Stimulated activated CD4-positive, alpha-beta T cell treated with anti-CD3 and anti-CD28 coated beads, Interleukin-1b, Interleukin-23, amount 100 ng/mL, for 24 hours (primary cell): ENCODE data around the gene RITA1.
"Not testable (repeated sequence)": the region's sequence is repeated elsewhere in the genome, so short reads cannot be mapped to it uniquely, and the experiment has no call there.

Experiments
- DNase-seq, 4 experiments: peaks; one replicate each; pipeline ENCODE4 v3.0.0-alpha.2; 2020; ENCODE audit warnings: low read depth in 4 of 4, low spot score in 1 of 4

RITA1 gene, protein sequence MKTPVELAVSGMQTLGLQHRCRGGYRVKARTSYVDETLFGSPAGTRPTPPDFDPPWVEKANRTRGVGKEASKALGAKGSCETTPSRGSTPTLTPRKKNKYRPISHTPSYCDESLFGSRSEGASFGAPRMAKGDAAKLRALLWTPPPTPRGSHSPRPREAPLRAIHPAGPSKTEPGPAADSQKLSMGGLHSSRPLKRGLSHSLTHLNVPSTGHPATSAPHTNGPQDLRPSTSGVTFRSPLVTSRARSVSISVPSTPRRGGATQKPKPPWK

GRCh38 chr12:113185180-113186032, at the start of gene RITA1, which contains the start of gene DDX54:
Gene RITA1, plus strand, starts transcription at chr12:113185721. Its CDS starts 1,026 bp downstream, at chr12:113186747.
Gene DDX54, minus strand, starts transcription at chr12:113185478. Its CDS starts 27 bp downstream, at chr12:113185451.
- peak; percentile 67 to 74 (median 72) for DNase-seq

- DNase-seq = peak in 1 of 4 experiments; percentile 56
Measured at GRCh38 chr12:113136128-113136989, 49.2 kb upstream of the RITA1 start.

- DNase-seq = no peak
Measured at GRCh38 chr12:113136990-113137511, 48.5 kb upstream of the RITA1 start.

DNA sequence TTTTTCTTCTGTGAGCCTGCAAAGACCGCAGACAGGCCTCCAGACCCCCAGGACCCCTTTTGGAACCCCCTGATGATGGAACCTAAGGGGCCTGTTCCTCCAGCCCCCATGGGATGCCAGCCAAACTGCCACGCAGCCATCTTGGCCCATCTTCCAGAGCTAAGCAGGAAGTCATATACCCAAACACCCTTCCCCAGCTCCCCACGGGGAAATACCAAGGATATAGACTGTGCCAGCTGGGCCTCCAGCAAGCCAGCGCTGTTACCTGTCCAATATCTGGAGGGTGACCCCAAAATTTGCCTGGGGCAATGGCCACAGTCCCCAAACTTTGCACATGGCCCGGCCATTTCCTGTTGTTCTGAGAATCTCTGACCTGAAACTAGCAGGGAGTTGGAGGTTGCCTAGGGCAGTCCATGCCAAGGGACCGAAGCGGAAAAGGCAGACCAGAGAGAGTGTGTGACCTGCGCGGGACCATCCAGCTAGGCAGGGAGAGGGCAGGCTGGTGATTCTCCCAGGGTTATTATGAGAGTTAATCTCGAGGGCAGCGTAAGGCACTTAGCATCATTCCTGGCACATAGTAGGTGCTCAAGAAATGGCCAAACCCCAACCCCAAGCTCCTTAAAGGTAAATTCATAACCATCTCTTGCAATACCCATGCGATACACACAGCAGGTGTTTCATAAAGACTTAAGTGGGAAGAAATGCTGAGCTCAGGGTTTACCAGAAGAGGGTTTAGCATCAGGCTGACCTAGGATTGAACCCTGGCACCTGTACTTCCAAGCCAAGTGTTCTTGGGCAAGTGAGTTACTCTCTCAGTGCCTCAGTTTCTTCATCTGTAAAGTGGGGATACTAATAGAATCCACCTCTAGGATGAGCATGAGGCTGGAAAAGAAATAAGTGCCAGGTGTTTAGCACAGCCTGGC, 47.4 kb upstream of the RITA1 start:
- no peak for DNase-seq

DNA sequence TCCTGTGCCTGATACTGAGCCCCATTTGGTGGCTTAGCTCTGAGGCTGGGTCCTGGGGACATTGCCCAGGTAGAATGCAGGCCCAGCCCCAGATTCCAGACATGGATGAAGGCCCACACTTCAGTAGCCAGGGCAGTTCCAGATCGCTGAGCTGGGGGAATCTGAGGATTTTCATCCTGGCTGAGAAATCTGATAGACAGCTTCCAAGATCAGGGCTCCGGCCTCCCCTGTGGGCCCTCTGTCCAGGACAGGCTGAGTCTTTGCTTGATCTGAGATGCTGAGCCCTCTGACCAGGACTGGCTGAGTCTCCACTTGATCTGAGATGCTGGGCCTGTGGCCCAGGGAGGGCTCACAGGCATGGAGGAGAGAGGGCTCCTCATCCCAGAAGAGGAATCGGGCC, 46.7 kb upstream of the RITA1 start:
- DNase-seq = no peak

GRCh38 chr12:113140706-113141105, 44.8 kb upstream of the RITA1 start:
- DNase-seq = no peak

- DNase-seq = not testable (repeated sequence)
Measured at GRCh38 chr12:113141716-113142115, 43.8 kb upstream of the RITA1 start.

GRCh38 chr12:113142173-113142885, 43.2 kb upstream of the RITA1 start:
- DNase-seq = no peak

DNA sequence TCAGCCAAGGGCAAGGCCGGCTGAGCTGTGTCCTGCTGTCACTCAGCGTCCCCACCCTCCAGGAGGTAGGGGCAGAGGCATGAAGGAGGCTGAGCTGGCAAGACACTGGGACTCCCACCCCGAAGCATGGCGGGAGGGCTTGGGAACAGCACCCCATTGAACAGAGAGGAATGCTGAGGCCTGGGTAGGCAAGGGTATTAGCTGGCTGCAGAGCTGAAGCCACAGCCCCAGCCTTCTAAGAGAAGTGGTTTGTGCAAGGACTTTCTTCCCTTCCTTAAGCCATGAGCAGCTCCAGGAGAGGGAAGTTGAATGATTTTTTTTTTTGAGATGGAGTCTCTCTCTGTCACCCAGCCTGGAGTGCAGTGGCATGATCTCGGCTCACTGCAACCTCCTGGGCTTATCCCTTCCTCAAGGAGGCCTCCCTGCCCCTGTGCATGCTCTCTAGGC, 42.6 kb upstream of the RITA1 start:
- no peak for DNase-seq

DNA sequence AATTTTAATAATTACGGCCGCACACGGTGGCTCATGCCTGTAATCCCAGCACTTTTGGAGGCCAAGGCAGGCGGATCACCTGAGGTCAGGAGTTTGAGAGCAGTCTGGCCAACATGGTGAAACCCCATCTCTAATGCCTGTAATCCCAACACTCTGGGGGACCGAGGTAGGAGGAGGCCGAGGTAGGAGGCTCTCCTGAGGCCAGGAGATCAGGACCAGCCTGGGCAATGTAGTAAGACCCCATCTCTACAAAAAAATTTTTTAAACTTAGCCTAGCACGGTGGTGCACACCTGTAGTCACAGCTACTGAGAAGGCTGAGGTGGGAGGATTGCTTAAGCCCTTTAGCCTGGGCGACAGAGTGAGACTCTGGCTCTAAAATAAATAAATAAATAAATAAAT, 41.6 kb upstream of the RITA1 start:
- no peak for DNase-seq

- no peak for DNase-seq
Measured at GRCh38 chr12:113144806-113145205, 40.7 kb upstream of the RITA1 start.

DNA sequence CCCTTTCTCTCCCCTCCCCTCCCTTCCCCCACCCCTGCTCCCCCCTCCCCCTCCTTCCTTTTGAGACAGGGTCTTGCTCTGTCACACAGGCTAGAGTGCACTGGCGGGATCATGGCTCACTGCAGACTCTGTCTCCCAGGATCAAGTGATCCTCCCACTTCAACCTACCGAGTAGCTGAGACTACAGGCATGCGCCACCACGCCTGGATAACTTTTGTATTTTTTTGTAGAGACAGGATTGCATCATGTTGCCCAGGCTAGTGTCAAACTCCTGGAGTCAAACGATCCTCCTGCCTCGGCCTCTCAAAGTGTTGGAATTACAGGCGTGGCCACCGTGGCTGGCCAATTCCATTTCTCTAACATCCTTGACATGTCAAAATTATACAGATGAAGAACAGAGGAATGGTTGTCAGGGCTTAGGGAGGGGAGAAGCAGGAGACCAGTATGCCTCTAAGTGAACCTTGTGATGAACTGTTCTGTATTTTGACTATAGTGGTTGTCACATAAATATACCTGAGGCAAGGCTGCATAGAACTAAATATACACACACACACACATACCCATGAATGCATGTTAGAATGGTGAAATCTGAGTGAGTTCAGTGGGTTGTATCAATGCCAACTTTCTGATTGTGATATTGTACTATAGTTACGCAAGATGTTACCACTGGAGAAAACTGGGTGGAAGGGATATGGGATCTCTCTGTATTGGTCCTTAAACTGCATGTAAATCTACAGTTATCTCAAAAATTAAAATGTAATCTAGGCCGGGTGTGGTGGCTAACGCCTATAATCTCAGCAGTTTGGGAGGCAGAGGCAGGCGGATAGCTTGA, 39.6 kb upstream of the RITA1 start:
- no peak for DNase-seq

DNA sequence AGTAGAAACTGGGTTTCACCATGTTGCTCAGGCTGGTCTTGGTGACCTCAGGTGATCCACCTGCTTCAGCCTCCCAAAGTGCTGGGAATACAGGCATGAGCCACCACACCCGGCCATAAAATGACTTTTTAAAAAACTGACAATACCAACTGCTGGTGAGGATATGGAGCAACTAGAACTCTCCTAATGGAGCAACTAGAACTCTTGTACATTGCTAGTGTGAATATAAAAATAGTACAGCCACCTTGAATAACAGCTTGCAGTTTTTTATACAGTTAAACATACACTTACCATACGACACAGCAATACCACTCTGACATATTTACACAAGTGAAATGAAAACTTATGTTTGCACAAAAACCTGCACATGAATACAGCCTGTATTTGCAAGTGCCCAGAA, 38.5 kb upstream of the RITA1 start:
- DNase-seq = no peak

DNA sequence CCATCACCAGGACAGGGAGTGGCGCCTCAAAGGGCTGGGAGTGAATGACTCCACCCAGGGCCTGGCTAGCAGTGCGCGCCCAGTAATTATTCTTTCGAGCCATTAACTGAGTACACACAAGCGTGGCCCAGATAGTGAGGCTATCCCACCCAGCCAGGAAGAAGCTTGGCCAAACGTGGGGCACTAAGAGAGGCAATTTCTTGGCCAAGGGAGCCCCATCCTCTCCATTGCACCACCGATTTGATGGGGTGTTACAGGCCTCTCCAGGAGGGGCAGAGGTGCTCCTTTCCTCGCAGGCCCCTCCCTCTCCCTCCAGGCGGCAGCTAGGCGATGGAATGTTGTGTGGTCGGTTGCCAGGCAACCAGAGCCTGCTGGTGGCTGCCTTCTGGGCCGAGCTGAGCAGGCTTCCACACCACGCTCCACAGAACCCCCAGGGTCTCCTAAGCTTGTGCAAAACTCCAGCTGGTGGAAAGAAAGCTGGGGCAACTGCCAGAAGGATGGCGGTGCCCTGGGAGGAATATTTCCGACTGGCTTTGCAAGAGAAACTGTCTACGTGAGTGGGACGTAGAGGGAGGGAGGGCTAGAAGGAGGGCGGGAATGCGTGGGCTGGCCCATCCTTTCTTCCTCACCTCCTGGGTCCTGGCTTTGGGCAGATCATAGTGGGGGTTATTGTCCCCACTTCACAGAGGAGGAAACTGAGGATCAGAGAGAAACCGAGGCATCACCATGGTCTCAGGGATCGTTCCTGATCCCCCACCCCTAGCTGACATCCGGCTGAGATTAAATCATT, 36.0 kb upstream of the RITA1 start, which contains the start of gene CFAP73:
CFAP73 (plus strand) TSS at position 364 of the 790 bp plus-strand sequence; CDS start at position 498, 134 bp downstream.
- no peak for DNase-seq

DNA sequence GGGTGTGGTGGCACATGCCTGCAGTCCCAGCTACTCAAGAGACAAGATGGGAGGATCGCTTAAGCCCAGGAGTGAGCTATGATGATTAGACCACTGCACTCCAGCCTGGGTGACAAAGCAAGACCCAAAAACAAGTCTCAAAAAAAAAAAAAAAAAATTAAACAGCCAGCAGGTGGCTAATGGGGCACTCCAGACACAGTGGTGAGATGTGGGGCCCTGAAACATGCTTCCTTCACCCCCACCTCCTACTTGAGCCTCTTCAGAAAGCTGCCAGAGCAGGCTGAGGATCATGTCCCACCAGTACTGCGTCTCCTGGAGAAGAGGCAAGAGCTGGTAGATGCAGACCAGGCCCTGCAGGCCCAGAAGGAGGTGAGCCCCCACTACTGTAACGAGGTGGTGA, 33.9 kb upstream of the RITA1 start:
- DNase-seq = no peak

DNA sequence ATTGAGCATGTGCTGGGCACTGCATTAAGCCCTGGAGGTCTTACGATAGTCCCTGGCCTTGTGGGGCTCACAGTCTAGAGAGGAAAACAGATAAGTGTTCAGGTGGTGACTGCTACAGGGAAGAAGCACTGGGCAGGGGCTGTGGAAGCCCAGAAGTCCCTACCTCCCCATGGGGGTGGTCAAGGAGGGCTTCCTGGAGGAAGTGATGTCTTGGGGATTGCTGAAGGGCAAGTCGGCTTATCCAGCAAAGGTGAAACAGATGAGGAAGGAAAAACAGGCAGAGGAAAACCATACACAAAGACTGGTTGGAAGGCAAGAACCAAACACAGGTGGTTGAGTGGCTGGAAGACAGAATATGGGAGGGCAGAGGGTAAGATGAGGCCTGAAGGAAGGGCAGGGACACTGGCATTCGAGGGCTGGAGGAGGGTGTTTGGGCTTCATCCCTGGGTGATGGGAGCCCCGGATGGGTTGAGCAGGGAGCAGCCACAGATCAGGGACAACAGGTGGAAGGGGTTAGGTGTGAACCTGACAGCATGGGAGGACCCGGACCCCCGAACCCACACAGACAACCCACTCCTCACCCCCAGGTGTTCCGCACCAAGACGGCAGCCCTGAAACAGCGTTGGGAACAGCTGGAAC, 33.2 kb upstream of the RITA1 start:
- DNase-seq = no peak
